NOMO-1 treated with dmso at 0.1 percent for 144 hours (cell line): Measurements from ENCODE around the gene EEF2K.
A peak's percentile ranks its signal among the peaks of the same experiment; 100 is the strongest.
"Not testable (repeated sequence)": the region's sequence is repeated elsewhere in the genome, so short reads cannot be mapped to it uniquely, and the experiment has no call there.

Source experiments
- DNase-seq: peaks from one replicate; lab custom pipeline; 2025; ENCODE audit not compliant: unreplicated experiment; lab: John Stamatoyannopoulos, UW

EEF2K gene

GRCh38 chr16:22210285-22210684 is 4.2 kb downstream of the EEF2K start:
- no peak for DNase-seq

DNA sequence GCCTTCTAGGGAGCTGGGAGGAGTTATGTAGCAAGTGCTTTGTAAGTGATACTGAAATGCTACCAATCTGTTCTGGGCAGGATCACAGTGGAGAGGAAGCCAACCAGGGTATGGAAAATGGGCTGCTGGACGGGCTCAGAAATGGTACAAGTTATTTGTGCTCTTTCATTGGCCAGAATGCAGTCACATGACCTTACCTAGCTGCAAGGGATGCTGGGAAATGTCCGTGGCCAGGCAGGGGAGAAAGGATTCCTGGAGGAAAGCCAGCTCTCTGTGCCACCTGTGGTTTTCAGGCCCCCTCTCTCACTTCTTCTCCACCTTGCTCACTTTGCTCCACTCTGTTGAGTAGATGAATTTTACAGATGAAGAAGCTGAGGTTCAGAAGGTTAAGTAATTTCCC is 4.8 kb downstream of the EEF2K start:
- no peak for DNase-seq

DNA sequence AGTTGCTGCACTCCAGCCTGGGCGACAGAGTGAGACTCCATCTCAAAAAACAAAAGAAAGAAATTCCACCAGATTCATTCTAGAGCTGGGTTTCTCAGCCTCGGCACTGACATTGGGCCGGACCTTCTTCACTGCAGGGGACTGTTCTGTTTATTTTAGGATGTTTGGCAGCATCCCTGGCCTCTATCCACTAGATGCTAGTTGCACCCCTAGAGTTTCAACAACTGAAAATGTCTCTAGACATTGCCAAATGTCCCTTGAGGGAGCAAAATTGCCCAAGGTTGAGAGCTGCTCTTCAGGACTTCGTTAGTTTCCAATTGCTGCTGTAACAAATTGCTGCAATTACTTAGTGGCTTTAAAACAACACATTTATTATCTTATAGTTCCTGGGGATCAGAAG is 7.2 kb downstream of the EEF2K start:
- no peak for DNase-seq

- no peak for DNase-seq
These were observed 7.7 kb downstream of the EEF2K start for GRCh38 chr16:22213801-22214200.

GRCh38 chr16:22214402-22214801 is 8.3 kb downstream of the EEF2K start:
- DNase-seq, result no peak

DNA sequence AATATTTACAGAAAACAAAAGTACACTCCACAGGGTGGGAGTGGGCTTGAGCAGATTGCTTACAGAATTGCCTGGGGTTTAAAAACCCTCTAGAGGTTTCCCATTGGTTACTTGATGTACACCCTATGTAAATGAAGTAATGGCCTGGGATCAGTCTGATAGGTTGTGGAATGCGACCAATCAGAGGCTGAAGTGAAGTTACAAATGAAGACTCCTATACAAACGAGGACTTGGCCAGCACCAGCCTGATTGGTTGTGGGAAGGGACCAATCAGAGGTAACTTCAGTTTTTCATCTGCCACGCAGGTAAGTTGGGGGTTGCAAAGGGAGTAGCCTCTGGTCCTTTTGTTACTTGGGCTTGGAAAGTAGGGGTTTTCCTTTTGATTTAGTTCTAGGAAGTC is 8.8 kb downstream of the EEF2K start:
- DNase-seq, result no peak

DNA sequence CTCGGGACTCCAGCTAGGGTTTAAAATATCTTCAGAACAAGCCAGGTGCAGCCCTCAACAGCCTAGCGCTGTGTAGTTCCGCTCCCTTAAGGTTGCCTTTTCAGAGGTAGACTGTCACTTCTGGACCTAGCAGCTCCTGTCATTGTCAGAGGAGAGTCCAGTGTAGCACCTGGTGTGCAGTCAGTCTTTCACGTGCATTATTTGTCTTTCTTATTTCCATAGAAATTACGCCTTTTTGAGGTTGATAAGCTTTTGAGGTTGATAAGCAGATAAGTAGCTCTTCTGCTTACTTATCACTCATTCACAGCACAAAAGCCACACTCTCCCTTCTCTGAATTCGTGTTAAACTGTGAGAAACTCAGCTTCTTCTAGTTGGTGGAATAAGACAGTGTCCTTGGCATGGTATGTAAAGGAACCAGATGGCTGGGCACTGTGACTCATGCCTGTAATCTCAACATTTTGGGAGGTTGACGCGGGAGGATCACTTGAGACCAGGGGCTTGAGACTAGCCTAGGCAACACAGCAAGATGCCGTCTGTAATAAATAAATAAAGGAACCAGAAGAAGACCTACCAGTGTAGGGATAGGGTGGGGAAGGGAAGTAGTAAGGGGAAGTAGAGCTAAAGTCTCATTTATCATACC is 10.2 kb downstream of the EEF2K start:
- DNase-seq, result peak; percentile 15

DNA sequence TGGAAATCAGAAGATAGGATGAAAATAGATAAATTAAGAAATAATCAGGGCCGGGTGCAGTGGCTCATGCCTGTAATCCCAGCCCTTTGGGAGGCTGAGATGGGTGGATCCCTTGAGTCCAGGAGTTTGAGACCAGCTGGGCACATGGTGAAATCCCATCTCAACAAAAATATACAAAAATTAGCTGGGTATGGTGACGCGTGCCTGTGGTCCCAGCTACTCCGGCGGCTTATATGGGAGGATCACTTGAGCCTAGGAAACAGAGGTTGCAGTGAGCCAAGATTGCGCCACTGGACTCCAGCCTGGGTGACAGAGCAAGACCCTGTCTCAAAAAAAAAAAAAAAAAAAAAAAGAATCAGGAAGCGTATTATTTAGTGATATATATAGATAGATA is 10.8 kb downstream of the EEF2K start:
- DNase-seq, result not testable (repeated sequence)

GRCh38 chr16:22217890-22218730 is 12.0 kb downstream of the EEF2K start:
- DNase-seq, result no peak

- no peak for DNase-seq
These were observed 13.5 kb downstream of the EEF2K start for GRCh38 chr16:22219389-22220068.

GRCh38 chr16:22220069-22220440 is 14.0 kb downstream of the EEF2K start:
- no peak for DNase-seq

- no peak for DNase-seq
These were observed 14.6 kb downstream of the EEF2K start for GRCh38 chr16:22220714-22221113.

GRCh38 chr16:22222006-22222405 is 15.9 kb downstream of the EEF2K start:
- DNase-seq, result no peak

DNA sequence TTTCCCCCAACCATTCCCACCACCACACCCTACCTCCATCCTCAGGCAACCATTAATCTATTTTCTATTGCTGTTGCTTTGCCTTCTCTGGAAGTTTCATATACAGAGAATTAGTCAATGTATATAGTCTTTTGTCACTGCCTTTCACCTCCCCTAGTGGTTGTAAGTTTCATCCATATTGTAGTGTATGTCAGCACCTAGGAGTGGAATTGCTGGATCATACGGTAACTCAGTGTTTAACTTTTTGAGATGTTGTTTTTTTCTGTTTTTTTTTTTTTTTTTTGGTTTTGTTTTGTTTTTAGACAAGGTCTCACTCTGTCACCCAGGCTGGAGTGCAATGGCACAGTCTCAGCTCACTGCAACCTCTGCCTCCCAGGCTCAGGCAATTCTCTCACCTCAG is 16.9 kb downstream of the EEF2K start:
- DNase-seq, result no peak

GRCh38 chr16:22225060-22225459 is 19.0 kb downstream of the EEF2K start:
- DNase-seq, result no peak

DNA sequence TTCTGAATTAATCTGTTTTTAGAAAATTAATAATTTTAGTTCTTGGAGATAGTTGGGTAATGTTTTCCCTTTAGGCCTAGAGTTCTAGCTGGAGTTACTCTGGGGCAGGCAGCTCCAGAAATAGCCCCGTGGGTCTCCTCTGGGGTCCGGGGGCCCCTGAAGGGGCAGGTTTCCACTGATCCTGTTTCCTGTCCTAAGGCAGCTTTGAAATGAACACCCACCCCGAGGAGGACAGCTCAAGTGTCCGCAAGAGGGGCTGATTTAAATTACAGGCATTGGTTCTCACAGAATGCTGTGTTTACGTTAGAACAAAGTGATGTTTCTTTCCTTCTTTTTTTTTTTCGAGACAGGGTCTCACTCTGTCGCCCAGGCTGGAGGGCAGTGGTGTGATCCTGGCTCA is 23.8 kb downstream of the EEF2K start:
- no peak for DNase-seq

DNA sequence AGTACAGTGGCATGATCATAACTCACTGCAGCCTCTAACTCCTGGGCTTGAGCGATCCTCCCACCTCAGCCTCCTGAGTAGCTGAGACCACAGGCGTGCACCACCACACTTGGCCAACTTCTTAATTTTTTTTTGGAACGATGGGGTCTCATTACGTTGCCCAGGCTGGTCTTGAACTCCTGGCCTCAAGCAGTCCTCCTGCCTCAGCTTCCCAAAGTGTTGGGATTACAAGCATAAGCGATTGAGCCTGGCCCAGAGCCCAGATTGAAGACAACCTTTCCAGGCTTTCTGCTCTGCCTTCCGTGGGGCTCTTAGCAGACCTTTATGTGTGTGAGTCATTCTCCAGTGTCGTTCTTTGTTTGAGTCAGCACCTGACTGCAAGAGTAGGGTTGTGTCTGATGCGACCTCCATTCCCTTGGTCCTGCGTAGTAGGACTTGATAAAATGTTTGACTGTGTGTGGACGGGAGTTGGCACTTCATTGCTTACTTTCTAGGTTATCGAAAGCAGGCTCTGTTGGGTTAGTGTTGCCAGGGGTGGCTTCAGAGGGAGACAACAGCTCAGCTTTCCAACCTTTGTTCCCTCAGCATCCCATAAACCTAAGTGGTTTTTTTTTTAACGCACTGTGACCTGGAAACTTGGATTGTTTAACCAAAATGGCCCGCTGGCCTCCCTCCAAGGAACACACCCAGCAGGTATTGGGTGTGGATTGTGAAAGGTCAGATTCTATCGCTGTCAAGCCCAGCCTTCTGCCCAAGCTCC is 26.4 kb downstream of the EEF2K start:
- DNase-seq, result no peak

DNA sequence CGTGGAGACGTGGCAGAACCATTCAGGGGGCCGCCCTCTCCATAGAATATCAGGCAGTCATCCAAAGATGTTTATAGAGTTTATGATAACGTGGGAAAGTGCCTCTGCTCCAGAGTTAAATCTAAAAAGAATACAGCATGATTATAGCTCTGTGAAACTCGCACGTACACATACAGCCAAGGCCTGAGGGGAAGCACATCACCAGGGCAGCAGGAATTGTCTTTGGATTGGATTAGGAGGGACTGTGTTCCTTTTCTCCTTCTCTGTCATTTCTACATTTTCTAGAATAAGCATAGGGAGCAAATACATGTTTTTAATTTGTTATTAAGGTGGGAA is 26.9 kb downstream of the EEF2K start:
- no peak for DNase-seq

DNA sequence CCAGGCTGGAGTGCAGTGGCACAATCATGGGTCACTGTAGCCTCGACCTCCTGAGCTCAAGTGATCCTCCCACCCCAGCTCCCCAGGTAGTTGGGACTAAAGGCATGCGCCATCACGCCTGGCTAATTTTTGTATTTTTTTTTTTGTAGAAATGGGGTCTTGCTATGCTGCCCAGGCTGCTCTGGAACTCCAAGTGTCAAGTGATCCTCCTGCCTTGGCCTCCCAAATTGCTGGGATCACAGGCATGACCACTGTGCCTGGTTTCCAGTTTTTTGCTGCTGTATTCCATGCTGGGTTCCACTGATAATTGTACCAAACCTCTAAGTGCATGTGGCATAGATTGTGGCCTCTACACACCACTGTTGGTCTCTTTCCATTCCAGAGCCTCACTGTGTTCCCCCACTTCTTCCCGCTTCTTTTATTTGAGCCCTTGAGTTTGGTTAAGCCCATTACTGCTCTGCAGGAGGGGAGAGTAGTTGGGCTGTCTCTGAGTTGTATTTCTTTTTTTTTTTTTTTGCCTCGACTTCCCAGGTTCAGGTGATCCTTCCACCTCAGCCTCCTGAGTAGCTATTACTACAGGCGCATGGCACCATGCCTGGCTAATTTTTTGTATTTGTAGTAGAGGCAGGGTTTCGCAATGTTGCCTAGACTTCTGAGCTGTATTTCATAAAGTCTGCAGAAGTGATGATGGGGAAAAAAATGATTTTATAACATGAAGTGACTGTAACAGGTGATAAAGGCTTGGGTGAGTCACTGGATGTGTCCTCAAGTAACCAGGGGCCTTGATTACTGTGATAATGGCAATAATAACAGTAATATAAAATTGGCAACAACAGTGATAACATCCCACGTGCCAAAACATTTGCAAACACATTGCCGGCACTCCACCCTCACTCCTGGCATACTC is 30.0 kb downstream of the EEF2K start:
- no peak for DNase-seq

GRCh38 chr16:22239131-22239805 is 33.2 kb downstream of the EEF2K start:
- no peak for DNase-seq
